ENCODE results near the gene ZBED4.

ZBED4 gene

DNA sequence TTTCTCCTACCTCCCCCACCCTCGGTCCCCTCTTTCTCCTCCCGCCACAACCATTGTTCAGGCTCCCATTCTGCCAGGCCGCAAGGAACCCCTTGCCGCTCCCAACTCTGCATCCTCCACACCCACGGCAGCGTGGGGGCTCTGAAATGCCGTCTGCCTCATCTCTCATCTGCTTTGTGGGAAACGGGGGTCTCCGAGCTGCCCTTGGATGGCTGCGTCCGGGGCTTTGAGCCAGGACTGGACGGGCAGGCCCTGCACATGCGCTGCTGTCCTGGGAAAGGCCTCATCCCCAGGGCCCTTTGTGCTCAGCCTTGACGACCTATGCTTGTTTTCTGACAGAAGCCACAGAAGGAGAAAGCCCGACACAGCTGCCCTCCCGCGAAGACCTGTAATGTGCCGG, 73.3 kb downstream of the ZBED4 start:
- no peak for DNase-seq

DNA sequence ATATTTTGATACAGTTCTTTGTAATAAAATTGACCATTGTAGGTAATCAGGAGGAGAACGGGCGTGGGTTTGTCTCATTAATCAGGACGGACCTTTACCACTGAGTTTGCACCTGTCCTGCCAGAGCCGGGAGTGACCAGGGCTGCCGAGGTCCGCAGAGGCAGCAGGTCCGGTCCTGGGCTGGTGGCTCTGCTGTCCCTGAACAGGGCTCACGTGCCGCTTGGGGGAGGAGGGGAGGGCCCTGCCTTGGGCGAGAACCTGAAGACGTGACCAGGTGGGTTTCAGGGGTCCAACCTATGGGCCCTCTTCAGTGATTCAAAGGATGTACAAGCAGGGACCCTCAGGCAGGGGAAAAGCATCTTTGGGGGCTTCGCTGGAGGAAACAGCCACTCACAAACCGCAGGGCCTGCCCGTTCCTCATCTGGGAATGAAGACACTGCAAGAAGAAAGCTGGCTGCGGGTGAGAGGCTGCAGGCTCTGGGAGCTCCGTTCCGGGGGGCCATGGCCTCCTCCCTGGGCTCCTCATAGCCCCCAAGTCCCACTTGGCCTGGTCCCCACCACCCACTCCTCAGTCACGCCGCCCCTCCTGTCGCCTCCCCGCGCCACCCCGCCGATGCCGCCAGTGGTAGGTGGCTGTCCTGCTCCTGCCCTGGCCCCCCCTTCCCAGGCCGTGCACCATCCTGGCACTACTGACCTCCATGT, 74.0 kb downstream of the ZBED4 start:
- DNase-seq = no peak

DNA sequence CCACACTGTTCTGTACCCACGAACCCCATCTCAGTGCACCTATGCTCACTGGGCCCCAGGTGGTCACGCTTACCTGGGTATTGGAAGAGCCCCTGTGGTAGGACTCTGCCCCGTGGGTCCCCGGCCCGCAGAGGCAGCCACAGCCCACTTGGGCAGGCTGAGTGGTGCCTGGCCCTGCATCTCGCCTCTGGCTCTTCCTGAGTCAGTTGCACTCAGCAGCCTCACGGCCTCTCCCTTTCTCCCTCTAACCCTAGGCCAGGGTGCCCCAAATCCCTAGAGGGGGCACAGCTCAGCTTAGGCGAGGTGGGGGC, 74.5 kb downstream of the ZBED4 start:
- no peak for DNase-seq

DNA sequence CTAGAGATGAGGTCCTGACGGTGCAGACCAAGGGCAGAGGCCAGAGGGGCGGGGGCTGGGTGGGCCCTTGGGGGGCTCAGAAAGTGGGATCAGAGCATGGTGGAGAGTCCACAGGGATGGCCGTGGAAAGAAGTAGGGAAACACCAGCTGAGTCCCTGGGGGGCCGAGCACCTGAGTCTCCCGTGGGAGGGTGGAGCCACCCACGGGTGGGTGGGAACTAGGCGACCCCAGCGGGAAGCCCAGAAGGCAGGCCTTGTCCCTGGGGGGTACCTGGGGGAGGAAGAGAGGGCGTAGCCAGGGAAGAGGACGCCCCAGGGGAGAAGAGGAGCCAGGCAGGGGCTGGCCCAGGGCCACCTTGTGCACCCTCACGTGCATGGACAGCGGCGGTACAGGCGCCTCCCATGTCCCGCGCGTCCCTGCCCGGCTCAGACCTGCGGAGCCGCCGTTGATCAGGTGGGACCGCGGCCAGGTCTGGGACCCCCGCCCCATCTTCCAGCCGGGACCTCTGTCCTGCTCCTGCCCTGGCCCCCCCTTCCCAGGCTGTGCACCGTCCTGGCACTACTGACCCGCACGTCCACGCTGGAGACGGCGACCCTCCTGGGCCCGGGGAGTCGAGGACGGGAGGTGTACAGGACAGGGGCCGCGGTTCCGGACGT, 75.0 kb downstream of the ZBED4 start:
- no peak for DNase-seq

DNA sequence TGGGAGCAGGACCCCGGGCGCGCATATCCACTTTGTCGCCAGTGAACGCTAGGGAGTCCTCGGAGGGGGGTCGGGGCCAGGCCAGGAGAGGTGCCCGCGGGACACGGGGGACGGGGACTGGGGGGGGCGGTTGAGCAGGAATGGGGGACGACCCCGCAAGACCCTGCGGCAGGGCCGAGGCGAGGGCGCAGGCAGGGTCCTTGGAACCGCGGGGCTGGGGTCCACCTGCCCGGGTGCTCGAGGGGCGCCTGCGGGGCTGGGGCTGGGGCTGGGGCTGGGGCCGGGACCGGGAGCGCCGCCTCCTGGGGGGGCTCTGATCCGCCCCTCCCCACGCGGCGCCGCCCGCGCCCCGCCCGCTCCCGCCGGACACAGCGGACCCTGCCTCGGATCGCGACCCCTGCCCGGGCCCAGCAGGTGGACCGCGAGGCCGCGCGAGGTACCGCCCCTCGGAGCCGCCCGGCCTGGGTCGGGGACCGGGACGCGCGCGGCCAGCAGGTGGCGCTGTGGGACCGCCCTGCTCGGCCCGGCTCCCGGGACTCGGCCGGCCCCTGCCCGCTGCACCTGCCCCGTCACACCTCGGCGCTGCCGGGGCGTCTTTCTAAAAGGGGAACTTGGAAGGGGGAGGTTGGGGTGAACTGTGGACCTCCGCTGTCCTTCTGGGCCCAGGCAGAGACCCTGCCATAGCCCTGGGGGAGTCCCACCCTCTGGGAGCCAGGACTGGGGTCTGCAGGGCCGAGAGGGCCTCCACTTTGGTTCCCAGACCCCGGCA, 75.8 kb downstream of the ZBED4 start:
- peak; percentile 79 for DNase-seq

DNA sequence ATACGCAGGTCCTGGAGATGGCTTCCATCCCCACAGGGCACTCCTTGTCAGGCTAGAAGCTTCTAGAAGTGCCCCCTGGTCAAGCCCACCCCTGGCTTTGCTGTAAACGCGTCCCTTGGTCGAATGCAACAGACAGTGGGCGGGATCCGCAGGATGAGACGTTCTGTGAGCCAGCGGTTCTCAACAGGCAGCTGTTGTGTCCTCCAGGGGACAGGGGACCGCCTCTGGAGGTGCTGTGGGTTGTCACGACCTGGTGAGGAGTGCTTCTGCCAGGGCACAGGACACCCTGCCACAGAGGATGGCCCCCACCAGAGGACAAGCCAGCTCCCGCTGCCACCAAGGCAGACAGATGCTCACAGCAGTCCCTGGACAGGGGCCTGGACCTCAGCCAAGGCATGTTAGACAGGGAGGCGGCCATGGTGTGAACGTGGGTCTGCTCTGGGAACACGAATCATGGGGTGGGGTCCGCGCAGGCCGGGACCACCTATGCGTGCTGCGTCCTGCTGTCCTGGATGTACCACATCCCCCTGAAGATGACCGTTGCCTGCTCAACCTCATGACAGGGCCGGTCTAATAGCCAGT, 76.4 kb downstream of the ZBED4 start:
- DNase-seq = no peak

DNA sequence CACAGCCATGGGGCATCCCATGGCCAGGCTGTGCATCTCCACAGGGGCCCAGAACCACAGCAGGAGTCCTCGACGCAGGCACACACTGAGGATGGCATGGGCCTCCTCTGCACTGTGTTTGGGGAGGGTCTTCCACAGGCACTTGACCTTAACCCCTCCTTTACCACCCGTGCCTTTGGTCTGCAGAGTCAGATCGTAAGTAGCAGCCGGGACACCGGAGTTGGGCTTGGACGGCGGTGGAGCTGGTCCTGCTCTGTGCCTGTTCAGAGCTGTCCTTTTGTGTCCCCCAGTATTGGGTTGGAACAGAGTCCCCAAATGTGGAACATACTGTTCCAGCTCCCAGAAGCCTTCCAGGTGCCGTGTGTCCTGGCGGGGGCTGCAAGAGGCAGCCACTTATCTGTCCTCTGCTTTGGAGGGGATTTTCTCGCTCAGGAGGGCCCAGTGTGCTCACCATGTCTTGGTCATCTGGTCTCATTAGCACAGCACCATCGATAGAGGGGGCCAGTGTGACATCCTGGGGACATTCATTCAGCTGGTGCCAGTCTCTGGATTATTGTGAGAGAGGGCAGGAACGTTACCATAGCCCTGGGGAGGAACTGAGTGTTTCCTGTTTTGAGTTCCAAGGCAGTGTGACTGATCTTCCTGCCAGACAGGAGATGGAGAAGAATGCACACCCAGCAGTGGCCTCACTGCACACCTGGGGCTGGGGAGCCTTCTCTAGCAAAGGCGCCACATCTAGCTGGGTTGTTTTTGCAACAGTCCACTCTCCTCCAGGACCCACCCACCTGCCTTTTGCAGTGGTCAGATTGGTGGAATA, 77.2 kb downstream of the ZBED4 start:
- peak; percentile 80 for DNase-seq

DNA sequence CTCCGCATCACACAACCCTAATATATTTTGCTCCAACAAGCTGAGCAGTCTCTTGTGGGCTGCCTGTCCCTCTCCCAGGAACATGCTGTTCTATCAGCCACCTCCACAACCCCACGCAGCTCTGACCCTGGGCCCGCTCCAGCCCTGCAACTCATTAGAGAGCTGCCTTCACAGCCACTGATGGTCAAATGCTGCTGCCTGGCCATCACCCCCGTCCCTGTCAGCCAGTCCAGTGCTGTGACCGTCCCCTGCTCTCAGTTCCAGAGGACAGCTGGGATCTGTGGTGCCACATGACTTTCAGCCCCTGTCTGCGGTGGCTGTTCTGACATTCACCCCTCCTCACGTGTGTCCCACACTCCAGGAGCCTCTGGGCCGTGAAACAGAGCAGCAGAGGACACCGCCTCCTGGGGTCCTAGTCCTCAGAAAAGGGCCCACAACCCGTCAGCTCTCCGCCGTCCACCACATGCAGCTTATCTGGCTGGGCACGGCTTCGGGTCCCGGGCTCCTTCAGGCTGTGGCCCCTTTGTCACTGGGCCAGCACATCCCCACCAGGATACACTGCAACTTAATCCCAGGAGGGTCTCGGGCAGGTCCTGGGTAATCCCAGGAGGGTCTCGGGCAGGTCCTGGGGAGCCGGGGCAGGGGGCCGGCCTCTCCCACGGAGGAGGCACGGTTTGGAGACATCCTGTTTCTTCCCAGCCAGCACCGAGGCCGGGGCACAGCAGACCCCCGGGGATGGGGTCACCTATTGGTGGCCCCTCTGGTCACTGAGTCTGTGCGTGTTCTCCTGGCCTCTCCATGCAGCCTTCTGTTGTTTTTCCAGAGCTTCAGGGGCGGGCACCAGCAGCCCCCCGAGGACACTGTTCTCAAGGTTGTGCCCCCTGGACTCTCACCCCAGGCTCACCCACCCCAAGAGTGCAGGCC, 79.9 kb downstream of the ZBED4 start:
- DNase-seq = no peak

DNA sequence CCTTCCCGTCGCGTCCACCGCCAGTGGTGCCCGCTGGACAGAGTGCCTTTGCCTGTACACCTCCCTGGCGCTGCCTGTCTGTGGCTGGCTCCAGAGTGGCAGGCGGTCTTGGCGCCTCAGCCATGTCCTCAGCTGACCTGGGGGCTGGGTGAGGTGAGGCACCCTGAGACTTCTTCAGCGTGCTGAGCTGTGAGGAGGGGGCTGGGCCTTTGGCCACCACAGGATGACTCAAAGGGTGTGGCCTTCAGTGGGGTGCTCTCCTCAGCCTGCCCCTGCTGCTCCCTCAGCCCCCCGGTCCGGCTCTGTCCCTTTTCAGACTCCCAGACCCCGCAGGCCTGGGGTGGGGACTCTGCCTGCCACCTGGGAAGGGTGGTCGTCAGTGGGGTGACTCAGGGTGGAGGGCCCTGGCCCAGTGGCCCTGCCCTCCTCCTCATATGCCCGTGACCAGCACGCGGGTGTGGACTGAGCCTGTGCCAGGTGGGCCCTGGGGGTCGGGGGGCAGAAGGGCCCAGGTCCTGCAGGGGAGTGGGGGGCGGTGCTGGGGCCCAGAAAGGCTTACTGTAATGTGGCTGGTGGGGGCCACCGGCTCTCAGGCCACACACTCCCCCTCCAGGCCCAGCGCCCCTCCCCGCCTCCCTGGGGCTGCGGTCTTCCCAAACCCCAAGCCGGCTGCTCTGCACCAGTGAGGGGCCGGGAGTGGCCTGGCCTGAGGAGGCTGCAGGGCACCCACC, 80.7 kb downstream of the ZBED4 start:
- DNase-seq = peak; percentile 78

DNA sequence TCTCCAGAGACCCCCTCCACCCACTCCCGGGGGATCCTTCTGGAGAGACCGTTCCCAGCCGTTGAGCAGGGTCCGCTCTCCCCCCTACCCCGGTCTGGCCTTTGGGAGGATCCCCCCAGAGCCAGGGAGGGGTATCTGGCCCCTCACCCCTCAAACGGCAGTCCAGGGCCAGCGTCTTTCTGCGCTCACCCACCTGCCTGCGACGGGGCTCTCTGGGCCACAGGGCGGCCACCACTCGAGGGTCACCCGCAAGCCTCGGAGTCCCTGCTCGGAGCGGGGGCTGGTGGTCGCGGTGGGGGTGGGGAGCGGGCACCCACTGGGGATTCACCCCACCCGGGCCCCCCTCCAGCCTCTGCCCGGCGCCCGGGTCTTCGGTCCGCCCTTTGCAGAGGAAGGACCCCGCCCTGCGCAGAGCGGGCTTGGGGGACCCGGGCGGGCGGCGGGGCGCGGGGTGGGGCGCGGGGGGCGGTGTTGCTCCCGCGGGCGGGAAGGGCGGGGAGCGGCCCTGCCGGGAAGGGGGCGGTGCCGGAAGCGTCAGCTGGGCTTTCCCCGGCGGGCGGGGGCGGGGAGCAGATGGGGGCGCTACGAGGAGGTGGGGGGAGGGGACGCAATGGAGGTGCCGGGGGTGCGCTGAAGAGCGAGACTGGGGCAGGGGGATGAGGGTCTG, 81.4 kb downstream of the ZBED4 start:
- DNase-seq = peak; percentile 91

DNA sequence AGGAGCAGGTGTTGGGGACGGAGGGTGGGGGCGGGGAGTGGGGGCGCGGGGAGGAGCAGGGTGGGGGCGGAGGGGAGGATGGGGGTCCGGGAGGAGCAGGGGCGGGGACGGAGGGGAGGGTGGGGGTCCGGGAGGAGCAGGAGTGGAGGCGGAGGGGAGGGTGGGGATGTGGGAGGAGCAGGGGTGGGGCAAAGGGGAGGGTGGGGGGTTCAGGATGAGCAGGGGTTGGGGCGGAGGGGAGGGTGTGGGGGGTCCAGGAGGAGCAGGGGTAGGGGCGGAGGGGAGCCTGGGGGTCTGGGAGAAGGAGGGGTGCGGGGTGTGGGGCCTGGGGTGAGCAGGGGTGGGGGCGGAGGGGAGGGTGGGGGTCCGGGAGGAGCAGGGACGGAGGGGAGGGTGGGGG, 81.9 kb downstream of the ZBED4 start:
- DNase-seq = no peak

DNA sequence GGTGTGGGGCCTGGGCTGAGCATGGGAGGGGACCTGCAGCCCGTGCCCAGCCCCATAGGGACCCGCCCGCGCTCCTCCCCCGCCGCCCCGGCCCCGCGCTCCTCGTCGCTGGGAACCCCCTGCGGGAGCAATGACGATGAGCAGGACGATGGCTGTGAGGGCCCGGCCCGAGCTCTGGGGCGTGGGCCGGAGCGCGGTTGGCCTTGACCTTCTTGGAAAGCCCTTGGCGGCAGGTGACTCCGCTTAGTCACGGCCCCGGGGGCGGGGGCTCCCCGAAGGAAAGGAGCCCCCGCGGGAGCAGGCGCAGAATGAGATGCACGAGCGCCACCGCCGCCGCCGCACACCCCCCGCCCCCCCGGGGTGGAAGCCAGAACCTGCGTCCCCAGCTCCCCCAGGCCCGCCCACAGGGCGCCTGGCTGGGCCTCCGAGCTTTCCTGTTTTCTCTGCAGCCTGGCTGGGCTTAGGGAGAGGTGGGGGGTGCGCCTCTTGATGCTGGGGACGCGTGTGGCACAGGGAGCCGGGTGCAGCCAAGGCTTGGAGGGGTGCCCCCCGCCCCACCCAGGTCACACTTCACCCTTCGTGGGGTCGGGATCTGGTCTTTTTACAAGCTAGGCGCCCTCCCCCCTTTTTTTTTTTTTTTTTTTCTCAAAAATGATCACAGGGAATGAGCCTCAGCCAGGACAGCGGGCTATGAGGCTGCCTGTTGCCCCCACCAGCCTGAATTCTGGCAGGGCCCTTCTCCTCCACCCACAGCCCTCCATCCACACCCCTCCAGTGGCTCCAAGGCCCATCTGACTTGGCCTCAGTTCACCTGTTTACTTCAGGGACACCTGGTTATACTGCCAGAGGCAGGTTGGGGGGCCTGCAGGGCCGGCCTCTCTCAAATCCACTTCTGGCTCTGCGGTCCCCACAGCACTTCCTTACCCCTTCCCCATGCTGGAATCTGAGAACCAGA, 82.7 kb downstream of the ZBED4 start:
- peak; percentile 96 for DNase-seq

DNA sequence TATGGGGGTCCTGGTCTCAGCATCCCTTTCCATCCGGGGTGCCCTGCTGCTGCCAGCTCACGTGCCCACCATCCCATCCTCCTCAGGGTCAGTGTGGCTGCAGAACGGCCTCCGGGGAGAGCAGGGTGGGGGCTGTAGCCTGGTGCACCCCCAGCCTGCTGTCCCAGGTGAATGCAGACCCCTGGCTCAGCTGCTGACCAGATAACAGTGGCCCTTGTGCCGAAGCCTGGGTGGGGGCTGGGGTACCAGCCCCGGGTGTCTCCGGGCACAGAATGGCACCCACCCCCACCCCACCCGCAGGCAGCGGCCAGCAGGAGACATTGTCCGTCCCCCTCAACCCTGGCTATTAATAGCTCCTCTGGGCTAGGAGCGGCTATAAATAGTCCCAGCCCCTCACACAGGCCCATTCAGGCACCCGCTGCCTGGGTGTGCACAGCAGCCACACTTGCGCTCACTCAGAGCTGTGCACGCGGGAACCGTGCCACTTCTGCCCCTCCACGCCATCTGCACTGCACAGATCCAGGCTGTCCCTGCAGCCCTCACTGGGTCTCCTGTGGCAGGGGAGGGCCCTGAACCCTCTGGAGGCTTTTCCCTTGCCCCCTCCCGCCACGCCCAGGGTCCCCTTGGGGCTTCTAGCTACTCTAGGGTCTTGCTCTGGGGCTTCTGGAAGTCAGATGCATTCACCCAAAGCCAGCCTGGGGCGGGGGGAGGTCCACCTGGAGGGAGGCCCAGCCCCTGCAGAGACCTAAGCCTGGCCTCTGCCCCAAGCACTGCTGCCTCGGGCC, 83.5 kb downstream of the ZBED4 start:
- no peak for DNase-seq

DNA sequence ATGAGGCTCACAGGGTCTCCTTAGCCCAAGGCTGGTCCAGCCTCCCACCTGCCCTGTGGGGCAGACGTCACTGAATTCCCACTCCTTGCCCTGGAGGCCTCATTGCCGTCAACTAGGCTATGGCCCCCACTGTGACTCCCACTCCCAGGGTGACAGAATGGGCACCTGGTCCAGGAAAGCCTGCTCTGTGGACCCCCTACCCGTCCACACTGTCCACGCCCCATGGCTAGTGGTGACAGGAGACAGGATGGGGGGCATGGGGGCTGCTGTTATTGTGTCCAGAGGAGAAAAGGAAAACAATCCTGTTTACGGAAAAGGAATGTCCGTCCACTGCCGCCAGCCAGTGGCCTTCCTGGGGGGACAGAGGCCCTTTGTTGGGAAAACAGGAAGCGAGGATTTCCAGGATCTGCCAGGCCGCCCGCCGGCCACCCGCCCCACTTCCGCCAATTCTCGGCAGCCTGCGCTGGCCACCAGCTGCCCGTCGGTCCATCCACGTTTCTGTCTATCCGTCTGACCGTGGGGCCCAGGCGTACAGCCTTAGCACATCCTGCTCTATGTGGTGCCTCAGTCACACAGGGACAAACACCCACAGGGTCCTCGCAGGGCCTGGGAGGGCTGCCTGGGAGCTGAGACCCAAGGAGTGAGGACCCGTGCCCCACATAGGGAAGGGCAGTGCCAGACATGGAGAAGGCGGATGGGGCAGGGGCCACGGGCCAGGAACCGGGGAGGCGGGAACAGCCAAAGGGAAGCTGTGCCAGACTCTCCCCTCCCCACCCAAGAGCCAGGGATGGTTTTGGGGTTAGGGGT, 84.3 kb downstream of the ZBED4 start:
- DNase-seq = no peak

DNA sequence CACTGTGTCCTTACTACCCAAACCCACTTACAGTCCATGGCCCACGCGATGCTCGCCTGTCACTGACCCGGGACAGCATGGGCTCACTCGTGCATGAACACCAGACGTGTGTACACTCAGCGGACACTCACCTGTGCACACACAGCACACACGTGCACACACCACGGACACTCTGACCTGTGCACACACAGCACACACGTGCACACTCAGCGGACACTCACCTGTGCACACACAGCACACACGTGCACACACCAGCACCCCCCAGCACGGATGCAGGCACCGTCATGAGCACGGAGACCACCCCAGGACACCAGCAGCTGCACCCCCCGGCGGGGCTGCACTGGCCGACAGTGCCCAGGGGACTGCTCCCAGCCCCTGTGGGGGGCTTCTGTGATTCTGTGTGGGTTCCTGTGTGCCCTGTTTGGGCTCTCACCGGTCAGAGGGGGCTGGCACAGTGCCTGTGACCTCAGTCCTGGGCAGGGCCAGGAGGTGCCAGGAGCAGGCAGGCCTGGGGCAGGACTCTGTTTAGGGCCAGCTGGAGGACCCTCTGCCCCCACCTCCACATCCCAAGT, 85.0 kb downstream of the ZBED4 start:
- DNase-seq = no peak

Measured in CD4-positive, alpha-beta T cell treated with Interferon gamma for 1 hour (primary cell).